WERI-Rb-1 (cell line): ENCODE results near the gene AGAP1.

Source experiments
- DNase-seq: peaks from one replicate; pipeline ENCODE4 v3.0.0-alpha.2; 2020
- H3K27ac ChIP-seq: fragments of 250-450 bp; sonication (Bioruptor Pico); 2 replicates; pipeline ENCODE4 v1.5.1; 2020; ENCODE audit warnings: mild to moderate bottlenecking, moderate library complexity
- H3K27me3 ChIP-seq: fragments of 250-450 bp; sonication (Bioruptor Pico); 2 replicates; pipeline ENCODE4 v1.5.1; 2021; ENCODE audit warnings: mild to moderate bottlenecking, low read depth, moderate library complexity; ENCODE audit not compliant: insufficient read depth, severe bottlenecking
- H3K36me3 ChIP-seq: fragments of 250-450 bp; sonication (Bioruptor Pico); 2 replicates; pipeline ENCODE4 v1.5.1; 2020; ENCODE audit warnings: mild to moderate bottlenecking, moderate library complexity
- H3K4me3 ChIP-seq: 2 replicates; pipeline ENCODE4 v1.5.1; 2011; ENCODE audit warnings: low read depth, mild to moderate bottlenecking, control low read depth, low read length
- H3K9me3 ChIP-seq: fragments of 250-450 bp; sonication (Bioruptor Pico); 2 replicates; pipeline ENCODE4 v1.5.1; 2021; ENCODE audit warnings: mild to moderate bottlenecking, moderate library complexity; ENCODE audit not compliant: severe bottlenecking
- CTCF ChIP-seq: IDR thresholded peaks from 2 replicates; pipeline ENCODE4 v1.5.1; 2011; ENCODE audit warnings: low read depth, mild to moderate bottlenecking, control low read depth, inconsistent platforms, low read length

Gene AGAP1

GRCh38 chr2:235592430-235592829, 98.6 kb downstream of the AGAP1 start:
- no peaks in the 10 kb centered on the region for H3K27me3 ChIP-seq
- no peaks in the 10 kb centered on the region for H3K9me3 ChIP-seq
- no peak overlapping the region for H3K27ac ChIP-seq
- TF ChIP-seq CTCF, result no peak
- no peak overlapping the region for H3K4me3 ChIP-seq
- H3K36me3 ChIP-seq, result no peaks in the 10 kb centered on the region
- DNase-seq, result no peak

- Histone ChIP-seq H3K9me3 (no peaks in the 10 kb centered on the region), H3K27ac (no peak overlapping the region), H3K4me3 (no peak overlapping the region), H3K27me3 (no peaks in the 10 kb centered on the region), H3K36me3 (no peaks in the 10 kb centered on the region)
- DNase-seq, result no peak
- TF ChIP-seq CTCF, result no peak
These were observed 99.0 kb downstream of the AGAP1 start for GRCh38 chr2:235592836-235593235.

GRCh38 chr2:235594041-235594440, 100.2 kb downstream of the AGAP1 start:
- TF ChIP-seq CTCF, result 0 out of 2 replicates have a peak, but pooled peaks have one; percentile 13
- no peaks in the 10 kb centered on the region for H3K36me3 ChIP-seq

GRCh38 chr2:235594964-235595363, 101.1 kb downstream of the AGAP1 start:
- no peak for DNase-seq
- Histone ChIP-seq H3K9me3 (no peaks in the 10 kb centered on the region), H3K4me3 (no peak overlapping the region), H3K36me3 (no peaks in the 10 kb centered on the region), H3K27me3 (no peaks in the 10 kb centered on the region), H3K27ac (no peak overlapping the region)
- TF ChIP-seq CTCF, result no peak

More at GRCh38 chr2:235594041-235594440, 100.2 kb downstream of the AGAP1 start:
- Histone ChIP-seq H3K4me3 (no peak overlapping the region), H3K9me3 (no peaks in the 10 kb centered on the region), H3K27me3 (no peaks in the 10 kb centered on the region), H3K27ac (no peak overlapping the region)
- DNase-seq, result no peak

GRCh38 chr2:235595422-235596010, 101.7 kb downstream of the AGAP1 start:
- Histone ChIP-seq H3K27me3 (no peaks in the 10 kb centered on the region), H3K4me3 (no peak overlapping the region), H3K36me3 (no peaks in the 10 kb centered on the region), H3K9me3 (no peaks in the 10 kb centered on the region), H3K27ac (no peak overlapping the region)
- peak; percentile 88 for TF ChIP-seq CTCF
- DNase-seq, result peak; percentile 69

GRCh38 chr2:235596272-235596671, 102.4 kb downstream of the AGAP1 start:
- no peaks in the 10 kb centered on the region for H3K9me3 ChIP-seq
- no peak overlapping the region for H3K4me3 ChIP-seq
- H3K27me3 ChIP-seq, result no peaks in the 10 kb centered on the region
- TF ChIP-seq CTCF, result no peak
- H3K27ac ChIP-seq, result no peak overlapping the region
- no peak for DNase-seq
- no peaks in the 10 kb centered on the region for H3K36me3 ChIP-seq
